NCI-H2029 (cell line): Measurements from ENCODE around the gene MYCBPAP.
A peak's percentile ranks its signal among the peaks of the same experiment; 100 is the strongest.

Experiments used
- DNase-seq: peaks from one replicate; lab custom pipeline; 2025; lab: John Stamatoyannopoulos, UW

Gene MYCBPAP

DNA sequence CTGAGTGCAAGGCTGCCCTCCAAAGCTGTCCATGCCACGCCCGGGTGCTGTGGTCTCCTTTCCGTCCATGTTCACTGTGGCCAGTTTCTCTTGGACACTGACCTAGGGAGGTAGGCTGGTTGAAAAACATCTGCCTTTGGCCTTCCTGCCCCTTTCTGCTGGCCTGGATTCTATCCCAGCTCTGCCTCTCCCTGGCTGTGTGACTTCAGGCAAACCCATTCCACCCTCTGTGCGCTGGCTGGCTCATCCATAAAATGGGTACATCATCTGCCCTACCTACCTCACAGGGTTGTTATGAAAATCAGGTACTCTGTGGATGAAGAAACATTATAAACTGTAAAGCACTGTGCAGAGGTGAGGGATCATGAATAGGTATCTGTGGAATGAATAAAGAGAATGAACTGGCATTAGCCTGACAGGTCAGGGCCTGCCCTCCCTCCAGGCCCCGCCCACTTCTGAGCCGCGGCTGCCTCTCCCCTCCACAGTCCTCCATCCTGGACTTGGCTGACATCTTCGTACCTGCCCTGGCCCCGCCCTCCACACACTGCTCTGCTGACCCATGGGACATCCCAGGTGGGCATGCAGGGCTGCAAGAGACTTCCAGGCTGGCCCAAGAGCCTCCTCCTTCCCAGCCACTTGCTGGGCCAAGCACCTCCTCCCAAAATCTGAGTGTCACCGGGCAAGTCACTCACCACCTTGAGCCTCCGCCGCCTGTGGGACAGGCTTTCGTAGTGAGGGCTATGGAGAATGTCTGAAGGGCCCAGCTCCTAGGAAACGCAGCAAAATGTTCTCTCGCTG is 31.7 kb downstream of the MYCBPAP start:
- DNase-seq = no peak

DNA sequence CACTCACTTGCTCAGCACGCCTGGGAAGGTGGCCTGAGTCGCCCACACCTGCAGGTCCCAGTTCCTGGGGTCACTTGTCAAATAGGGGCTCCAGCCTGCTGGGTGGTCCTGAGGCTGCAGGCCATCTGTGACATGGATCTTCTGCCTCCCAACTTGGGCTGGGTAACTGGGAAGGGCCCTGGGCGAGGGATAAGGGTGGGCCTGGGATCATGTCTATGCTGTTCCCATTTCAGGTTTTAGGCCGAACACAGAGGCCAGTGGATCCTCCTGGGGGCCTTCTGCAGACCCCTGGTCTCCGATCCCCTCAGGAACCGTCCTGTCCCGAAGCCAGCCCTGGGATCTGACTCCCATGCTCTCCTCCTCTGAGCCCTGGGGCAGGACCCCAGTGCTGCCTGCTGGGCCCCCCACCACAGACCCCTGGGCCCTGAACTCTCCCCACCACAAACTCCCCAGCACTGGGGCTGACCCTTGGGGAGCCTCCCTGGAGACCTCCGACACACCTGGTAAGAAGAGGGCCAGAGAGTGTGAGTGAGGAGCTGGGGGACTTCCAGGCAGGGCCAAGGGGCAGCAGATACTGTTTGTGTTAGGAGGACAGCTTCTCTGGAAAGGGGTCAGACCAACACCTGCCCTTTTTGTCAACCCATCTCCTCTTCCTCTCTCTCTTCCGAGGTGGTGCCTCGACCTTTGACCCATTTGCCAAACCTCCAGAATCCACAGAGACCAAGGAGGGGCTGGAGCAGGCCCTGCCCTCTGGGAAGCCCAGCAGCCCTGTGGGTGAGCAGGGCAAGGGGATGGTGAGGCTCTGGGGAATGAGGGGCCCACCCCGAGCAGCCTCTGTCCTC is 32.5 kb downstream of the MYCBPAP start:
- DNase-seq = no peak

DNA sequence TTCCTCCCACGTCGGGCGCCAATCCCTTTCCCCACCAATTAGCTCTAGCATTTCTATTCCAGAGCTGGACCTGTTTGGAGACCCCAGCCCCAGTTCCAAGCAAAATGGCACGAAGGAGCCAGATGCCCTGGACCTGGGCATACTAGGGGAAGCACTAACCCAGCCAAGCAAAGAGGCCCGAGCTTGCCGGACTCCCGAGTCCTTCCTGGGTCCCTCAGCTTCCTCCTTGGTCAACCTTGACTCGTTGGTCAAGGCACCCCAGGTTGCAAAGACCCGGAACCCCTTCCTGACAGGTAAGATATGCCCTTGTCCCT is 33.1 kb downstream of the MYCBPAP start:
- DNase-seq = no peak

DNA sequence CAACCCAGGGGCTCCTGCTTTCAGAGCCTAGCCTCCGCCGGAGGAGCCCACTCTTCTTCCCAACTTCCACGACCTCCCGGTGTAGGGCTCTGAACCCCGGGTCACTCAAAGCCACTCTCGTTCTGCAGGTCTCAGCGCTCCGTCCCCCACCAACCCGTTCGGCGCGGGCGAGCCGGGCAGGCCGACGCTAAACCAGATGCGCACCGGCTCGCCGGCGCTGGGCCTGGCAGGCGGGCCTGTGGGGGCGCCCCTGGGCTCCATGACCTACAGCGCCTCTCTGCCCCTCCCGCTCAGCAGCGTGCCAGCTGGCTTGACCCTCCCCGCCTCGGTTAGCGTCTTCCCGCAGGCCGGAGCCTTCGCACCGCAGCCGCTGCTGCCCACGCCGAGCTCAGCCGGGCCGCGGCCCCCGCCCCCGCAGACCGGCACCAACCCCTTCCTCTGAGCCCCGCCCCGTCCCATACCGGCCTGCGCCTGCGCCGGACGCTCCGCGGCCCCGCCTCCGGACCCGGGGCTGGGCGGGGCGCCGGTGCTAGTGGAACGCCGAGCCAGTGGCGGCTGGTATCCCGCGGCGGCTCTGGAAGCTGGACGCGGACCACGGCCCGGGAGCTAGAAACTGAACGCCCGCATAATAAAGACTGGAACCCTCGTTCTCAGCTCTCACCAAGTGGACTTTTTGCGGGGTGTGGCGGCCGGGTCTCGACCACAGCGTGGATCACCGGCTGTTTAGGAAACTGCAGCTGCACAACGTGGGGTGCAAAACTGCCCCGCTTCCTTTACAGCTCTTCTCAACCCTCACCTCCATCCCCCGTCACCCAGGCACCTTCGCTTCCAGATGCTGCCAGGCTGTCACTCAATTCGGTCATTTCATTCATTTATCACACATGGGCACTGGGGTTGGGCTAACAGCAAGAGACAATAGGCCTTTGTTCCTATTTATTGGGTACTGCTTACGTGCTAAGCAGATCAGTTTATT is 33.8 kb downstream of the MYCBPAP start:
- DNase-seq = peak; percentile 55

DNA sequence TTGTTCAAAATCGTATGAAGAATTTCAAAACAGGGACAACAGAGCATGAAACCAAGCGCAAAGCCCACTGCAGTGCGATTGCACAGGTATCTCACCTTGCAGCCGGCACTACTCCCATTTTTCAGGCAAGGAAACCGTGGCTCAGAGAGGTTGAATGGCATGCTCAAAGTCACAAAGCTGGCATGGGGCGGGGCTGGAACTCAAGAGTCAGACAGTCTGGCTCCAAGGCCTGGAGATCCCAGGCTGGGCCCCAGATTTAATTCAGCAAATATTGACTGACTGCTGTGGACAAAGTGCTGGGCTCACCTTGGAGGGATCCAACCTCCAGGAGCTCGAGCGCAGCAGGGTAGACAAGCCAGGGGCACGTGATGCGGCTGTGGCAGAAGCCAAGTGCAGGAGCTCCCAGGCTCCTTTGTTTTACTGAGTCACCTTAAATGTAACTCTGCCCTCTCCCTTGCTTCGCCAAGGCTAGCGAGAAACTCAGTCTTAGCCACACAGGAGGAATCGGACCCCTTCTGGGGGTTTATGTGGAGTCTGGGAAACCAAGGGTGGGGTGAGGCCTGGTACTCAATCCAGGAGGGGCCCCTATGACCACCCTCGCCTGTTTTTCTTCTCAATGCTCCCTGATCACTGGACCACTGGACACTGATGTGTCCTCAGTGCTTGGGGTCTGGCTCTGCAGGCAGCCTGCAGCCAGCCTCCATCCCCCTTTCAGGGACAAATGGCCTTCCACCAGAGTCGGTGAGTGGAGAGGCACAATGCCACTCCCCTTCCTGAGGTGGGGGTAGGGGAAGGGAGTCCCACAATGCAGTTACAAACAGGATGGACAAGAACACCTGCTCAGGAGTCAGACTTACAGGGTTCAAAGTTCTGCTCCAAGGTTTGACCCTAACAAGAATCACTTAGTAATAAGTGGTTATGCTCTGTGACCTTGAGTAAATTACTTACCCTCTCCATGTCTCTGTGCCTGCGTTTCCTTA is 34.8 kb downstream of the MYCBPAP start:
- no peak for DNase-seq

DNA sequence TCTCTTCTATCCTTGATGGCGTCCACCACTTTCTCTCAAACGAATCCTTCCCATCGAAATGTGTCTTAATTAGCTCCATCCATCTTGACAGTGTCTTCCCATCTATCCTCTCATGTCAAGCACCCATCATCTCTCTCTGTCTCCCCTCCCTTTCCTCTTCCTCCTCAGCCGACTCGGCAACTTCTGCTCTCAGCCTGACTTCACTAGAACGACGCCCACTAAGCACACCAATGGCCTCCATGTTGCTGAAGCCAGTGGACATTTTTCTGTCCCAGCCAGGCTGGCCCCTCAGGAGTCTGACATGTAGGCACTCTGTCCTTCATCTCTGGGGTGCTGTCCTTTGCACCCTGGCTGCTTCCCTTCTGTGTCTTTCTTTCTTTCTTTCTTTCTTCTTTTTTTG is 36.3 kb downstream of the MYCBPAP start:
- no peak for DNase-seq

DNA sequence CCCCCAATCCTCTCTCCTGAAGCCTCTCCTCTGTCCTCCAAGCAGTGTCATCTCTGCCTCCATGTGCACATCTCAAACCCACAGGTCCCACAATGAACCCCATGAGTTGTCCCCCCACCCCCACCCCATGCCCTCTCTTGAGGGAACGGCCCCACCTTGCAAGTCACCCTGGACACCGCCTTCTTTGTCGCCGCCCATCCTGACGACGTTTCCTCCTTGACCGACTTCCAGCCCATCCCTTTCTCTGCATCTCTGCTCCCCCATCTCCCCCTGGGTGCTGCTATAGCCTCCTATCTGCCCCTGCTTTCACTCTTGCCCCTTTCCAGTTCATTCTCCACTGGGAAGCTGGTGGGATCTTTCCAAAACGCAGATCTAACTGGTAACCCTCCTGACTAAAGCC is 37.1 kb downstream of the MYCBPAP start:
- DNase-seq = no peak

DNA sequence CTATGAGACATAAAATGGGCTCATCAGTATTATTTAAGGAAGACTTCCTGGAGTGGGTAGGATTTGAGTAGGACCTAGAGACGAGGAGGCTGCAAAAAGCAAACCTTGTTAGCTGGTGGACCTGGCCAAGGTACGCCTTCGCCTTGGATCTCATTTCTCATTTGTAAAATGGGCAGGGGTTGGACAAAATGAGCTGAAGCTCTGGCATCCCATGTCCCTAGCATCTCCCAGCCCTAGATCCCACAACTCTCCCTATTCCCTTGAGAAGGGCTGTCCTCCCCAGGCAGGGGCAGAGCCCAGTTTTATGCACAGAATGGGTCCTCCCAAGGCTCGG is 38.4 kb downstream of the MYCBPAP start:
- DNase-seq = no peak

DNA sequence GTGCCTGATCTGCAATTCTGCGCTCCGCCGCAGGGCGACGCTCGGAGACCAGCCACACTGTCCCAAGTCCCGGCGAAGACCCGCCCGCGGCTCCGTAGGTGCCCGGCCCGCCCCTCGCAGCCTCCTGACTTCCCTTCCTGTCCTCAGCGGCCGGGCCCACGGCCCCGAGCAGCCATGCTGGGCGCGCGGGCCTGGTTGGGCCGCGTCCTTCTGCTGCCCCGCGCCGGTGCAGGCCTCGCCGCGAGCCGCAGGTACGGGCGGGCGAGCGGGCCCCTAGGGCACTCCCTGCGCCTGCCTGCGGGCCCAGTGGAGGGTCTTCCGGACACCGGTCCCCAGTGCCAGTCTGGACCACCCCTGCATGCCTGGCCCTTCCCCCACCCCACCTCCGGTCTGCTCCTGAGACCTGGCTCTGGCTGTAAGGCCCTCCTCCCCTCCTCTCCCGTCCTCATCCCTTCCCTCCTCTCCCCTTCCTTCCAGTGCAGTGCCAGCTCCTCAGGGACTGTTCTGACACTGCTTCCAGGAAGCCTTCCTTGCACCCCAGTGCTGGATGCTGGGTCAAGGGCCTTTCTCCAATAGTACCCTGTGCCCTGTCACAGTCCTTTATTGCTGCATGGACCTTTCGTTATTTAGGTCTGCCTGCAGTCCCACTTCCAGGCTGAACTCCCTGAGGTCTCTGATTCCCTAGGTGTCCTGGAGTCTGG is 38.9 kb downstream of the MYCBPAP start, which contains the start of gene SPATA20:
Gene SPATA20, plus strand, starts transcription at position 140 of the 701 bp plus-strand sequence. Its CDS starts 35 bp downstream, at position 175.
- peak; percentile 70 for DNase-seq

DNA sequence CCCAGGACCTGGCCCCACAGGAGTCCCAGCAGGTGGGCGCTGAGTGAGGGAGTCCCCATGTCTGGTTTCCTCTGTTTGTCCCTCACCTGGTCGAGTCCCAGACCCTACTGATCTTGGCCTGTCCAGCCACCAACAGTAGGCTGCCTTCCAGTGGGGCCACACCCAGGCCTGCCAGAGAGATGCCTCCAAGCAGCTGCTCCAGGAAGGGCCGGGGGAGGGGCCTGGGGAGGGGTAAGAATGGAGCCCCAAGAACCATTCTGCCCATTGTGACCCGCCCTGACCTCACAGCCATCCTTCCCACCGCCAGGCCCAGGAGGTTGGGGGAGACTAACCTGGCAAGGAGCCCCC is 39.5 kb downstream of the MYCBPAP start:
- DNase-seq = no peak

DNA sequence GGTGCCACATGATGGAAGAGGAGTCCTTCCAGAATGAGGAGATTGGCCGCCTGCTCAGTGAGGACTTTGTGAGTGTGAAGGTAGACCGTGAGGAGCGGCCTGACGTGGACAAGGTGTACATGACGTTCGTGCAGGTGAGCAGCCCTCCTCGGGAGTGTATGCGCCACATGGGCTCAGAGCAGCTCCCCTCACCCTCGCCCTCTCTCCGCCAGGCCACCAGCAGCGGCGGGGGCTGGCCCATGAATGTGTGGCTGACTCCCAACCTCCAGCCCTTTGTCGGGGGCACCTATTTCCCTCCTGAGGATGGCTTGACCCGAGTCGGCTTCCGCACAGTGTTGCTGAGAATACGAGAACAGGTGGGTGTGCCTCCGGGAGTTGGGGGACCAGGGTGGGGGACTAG is 40.6 kb downstream of the MYCBPAP start:
- no peak for DNase-seq

DNA sequence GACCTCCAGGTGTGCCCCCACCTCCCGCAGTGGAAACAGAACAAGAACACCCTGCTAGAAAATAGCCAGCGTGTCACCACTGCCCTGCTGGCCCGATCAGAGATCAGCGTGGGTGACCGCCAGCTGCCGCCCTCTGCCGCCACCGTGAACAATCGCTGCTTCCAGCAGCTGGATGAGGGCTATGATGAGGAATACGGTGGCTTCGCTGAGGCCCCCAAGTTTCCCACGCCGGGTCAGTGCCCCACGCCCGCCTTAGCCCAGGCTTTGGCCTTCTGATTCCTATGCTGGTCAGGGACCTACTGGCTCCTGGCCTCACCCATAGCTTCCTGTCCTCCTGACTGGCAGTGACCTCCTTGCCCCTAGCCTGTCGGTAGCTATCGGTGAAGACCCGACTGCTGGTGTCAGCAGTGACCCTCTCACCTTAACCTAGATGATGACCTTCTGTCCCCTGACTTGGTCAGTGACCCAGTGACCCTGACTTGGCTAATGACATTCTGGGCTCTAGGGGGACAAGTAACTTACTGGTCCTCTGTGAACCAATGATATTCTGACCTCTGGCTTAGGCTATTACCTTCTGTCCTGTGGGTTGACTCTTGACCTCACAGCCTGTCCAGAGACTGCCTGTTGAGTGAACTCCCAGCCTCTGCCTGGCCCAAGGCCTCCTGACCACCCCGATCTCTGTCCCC is 41.2 kb downstream of the MYCBPAP start:
- DNase-seq = no peak

DNA sequence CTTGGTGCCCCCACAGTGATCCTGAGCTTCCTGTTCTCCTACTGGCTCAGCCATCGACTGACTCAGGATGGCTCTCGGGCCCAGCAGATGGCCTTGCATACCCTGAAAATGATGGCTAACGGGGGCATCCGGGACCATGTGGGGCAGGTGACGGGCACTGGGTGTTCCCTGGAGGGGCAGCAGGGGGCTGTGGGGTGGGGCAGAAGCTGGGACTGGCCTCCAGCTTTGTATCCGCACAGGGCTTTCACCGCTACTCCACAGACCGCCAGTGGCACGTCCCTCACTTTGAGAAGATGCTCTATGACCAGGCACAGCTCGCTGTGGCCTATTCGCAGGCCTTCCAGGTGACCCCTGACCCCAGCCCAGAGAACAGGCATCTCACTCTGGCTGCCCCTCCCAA is 41.7 kb downstream of the MYCBPAP start:
- DNase-seq = no peak

DNA sequence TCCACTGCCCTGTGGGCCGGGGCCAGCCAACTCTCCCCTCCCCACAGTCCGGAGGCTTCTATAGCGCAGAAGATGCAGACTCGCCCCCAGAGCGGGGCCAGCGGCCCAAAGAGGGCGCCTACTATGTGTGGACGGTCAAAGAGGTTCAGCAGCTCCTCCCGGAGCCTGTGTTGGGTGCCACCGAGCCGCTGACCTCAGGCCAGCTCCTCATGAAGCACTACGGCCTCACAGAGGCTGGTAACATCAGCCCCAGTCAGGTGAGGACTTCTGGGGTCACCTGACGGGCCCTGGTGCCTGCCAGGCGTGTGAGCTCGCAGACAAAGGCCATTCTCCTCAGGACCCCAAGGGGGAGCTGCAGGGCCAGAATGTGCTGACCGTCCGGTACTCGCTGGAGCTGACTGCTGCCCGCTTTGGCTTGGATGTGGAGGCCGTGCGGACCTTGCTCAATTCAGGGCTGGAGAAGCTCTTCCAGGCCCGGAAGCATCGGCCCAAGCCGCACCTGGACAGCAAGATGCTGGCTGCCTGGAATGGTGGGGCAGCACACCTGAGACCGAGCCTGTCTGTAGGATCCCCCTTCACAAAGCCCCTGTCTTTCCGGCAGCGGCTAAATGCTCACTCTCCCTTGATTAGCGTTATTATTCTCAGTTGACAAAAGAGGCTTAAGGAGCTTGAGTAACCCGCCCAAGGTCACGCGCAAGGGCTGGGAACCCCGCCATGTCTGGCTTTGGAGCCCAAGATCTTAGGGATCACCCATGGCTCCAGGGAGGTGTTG is 42.6 kb downstream of the MYCBPAP start:
- peak; percentile 14 for DNase-seq

DNA sequence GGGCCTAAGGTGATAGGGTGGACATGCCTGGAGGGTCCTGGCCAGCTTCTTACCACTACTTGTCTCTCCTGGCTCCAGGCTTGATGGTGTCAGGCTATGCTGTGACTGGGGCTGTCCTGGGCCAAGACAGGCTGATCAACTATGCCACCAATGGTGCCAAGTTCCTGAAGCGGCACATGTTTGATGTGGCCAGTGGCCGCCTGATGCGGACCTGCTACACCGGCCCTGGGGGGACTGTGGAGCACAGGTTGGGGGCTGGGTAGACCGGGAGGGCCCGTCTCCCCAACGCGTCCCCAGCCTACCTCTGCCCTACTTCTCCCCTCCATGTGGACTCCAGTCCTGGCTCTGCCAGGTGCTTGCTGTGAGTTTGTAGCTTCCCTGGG is 43.2 kb downstream of the MYCBPAP start:
- no peak for DNase-seq

DNA sequence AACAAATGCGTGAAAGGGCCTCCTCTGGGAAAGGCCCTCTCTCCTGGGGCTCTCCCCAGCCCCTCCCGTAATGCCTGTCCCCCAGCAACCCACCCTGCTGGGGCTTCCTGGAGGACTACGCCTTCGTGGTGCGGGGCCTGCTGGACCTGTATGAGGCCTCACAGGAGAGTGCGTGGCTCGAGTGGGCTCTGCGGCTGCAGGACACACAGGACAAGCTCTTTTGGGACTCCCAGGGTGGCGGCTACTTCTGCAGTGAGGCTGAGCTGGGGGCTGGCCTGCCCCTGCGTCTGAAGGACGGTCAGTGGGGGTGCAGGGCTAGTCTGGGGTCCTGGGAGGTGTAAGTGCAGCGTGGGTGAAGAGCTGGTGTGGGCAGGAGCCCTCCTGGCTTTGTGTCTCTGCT is 43.6 kb downstream of the MYCBPAP start:
- DNase-seq = no peak

DNA sequence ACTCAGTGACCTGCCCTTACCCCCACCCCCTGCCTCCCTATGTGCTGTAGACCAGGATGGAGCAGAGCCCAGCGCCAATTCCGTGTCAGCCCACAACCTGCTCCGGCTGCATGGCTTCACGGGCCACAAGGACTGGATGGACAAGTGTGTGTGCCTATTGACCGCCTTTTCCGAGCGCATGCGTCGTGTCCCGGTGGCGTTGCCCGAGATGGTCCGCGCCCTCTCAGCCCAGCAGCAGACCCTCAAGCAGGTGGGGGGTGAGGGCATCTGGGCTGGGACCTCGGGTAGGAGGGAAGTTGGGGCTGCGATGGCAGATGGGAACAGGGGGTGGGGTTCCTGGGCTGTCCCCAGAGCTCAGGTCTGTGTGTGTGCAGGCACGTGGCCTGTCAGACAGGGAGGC is 46.0 kb downstream of the MYCBPAP start:
- no peak for DNase-seq

DNA sequence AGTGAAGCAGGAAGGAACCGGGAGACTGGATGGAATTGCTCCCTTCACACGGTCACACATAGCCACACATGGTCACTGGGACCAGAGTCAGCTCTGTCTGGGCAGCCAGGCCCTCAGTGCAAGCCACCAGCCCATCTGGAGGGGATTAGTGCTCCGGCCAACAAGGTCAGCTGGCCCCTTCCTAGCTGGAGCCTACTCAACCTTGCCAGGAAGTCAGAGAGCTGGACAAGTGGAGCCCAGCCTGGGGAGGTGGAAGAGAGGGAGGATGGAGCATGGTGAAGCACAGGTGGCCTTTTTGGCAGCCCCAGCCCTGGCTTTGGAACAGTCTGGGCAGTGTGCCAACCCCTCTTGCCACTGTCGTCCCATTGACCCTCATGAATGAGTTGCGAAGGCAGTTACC is 48.6 kb downstream of the MYCBPAP start:
- peak; percentile 69 for DNase-seq

DNA sequence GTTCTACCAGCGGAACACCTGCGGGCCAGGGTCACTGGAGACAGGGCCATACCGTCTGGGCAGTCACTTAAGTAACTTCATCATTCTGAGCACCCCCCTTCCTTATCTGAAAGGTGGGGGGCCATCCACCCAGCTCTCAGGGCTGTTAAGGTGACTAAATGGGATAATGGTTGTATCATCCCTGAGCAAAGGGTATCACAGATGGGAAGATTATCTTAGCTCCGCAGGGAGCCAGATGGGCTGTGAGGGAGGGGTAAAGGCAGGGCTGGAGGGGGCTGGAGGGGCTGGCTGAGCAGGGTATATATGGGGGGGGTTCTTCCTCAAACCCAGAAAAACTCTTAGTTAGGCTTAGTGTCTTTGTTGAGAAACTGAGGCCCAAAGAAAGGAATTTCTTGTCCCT is 49.4 kb downstream of the MYCBPAP start:
- DNase-seq = no peak
